HepG2 (cell line): ENCODE data around the gene ZSCAN2.

Experiments
- POLR2AphosphoS2 ChIP-seq: IDR thresholded peaks from 2 replicates; pipeline ENCODE4 v1.6.1; 2011; ENCODE audit warnings: low read depth, low read length, improper control_type of control experiment
- ZNF121 ChIP-seq: sonication (generic); formaldehyde crosslinking; IDR thresholded peaks from 2 replicates; pipeline ENCODE4 v1.5.0; 2020; ENCODE audit warnings: mild to moderate bottlenecking, missing genetic modification reagents
- ZNF274 ChIP-seq: sonication (generic); formaldehyde crosslinking; IDR thresholded peaks from 2 replicates; pipeline ENCODE4 v1.5.1; 2020; ENCODE audit warnings: mild to moderate bottlenecking, missing genetic modification reagents
- TF ChIP-seq, protein P1 (sequence below): sonication (generic); formaldehyde crosslinking; IDR thresholded peaks from 2 replicates; pipeline ENCODE4 v1.5.0; 2020; ENCODE audit warnings: mild to moderate bottlenecking, missing genetic modification reagents, moderate library complexity
- TF ChIP-seq, protein P2 (sequence below): fragments of 450-650 bp; IDR thresholded peaks from 2 replicates; pipeline ENCODE4 v1.6.1; 2017; ENCODE audit warnings: mild to moderate bottlenecking
- TF ChIP-seq, protein P3 (sequence below): sonication (generic); formaldehyde crosslinking; conservative IDR thresholded peaks from 2 replicates; pipeline ENCODE4 v1.4.0; 2020; ENCODE audit warnings: missing genetic modification reagents

DNA sequence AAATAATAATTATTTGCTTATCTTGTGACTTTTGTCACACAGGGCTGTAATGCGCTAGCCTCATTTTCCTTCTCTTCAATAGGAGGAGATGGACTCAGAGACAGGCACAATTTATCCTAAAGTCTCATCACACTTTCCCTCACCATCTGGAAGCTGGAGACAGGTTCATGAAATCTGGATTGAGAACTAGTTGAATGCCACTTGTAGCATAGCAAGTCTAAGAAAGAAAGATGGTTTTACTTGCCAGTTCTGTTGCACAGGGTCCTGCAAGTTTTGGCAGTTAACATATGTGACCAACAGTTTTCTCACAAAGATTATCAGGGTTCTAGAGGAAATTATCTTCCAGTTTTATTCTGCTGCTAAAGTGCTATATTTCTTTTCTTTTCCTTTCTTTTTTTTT lies 9.0 kb upstream of the ZSCAN2 start:
- TF ChIP-seq ZNF121 (no peak), ZNF274 (no peak), POLR2AphosphoS2 (no peak)
- TF ChIP-seq, protein P1, sequence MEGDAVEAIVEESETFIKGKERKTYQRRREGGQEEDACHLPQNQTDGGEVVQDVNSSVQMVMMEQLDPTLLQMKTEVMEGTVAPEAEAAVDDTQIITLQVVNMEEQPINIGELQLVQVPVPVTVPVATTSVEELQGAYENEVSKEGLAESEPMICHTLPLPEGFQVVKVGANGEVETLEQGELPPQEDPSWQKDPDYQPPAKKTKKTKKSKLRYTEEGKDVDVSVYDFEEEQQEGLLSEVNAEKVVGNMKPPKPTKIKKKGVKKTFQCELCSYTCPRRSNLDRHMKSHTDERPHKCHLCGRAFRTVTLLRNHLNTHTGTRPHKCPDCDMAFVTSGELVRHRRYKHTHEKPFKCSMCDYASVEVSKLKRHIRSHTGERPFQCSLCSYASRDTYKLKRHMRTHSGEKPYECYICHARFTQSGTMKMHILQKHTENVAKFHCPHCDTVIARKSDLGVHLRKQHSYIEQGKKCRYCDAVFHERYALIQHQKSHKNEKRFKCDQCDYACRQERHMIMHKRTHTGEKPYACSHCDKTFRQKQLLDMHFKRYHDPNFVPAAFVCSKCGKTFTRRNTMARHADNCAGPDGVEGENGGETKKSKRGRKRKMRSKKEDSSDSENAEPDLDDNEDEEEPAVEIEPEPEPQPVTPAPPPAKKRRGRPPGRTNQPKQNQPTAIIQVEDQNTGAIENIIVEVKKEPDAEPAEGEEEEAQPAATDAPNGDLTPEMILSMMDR (CRISPR knock-in tag): no peak
- TF ChIP-seq, protein P2, sequence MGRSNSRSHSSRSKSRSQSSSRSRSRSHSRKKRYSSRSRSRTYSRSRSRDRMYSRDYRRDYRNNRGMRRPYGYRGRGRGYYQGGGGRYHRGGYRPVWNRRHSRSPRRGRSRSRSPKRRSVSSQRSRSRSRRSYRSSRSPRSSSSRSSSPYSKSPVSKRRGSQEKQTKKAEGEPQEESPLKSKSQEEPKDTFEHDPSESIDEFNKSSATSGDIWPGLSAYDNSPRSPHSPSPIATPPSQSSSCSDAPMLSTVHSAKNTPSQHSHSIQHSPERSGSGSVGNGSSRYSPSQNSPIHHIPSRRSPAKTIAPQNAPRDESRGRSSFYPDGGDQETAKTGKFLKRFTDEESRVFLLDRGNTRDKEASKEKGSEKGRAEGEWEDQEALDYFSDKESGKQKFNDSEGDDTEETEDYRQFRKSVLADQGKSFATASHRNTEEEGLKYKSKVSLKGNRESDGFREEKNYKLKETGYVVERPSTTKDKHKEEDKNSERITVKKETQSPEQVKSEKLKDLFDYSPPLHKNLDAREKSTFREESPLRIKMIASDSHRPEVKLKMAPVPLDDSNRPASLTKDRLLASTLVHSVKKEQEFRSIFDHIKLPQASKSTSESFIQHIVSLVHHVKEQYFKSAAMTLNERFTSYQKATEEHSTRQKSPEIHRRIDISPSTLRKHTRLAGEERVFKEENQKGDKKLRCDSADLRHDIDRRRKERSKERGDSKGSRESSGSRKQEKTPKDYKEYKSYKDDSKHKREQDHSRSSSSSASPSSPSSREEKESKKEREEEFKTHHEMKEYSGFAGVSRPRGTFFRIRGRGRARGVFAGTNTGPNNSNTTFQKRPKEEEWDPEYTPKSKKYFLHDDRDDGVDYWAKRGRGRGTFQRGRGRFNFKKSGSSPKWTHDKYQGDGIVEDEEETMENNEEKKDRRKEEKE: no peak
- TF ChIP-seq, protein P3, sequence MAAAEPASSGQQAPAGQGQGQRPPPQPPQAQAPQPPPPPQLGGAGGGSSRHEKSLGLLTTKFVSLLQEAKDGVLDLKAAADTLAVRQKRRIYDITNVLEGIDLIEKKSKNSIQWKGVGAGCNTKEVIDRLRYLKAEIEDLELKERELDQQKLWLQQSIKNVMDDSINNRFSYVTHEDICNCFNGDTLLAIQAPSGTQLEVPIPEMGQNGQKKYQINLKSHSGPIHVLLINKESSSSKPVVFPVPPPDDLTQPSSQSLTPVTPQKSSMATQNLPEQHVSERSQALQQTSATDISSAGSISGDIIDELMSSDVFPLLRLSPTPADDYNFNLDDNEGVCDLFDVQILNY (CRISPR knock-in tag): no peak
